Measurements from ENCODE around the gene TBX3.

GRCh38 chr12:114682106-114682784 lies 1.7 kb downstream of the TBX3 start:
- TF ChIP-seq JUNB (IDR thresholded peaks at IDR 0.05) (no peak), CTCF (IDR thresholded peaks at IDR 0.05) (no peak), SREBF2 (IDR thresholded peaks at IDR 0.05) (no peak), POLR2AphosphoS2 (conservative IDR thresholded peaks at IDR 0.05; ENCODE audit: low read length) (no peak), CBX8 (IDR thresholded peaks at IDR 0.05) (no peak), EP300 (IDR thresholded peaks at IDR 0.05) (no peak), RAD21 (conservative IDR thresholded peaks at IDR 0.05 in 1 of 2, IDR thresholded peaks at IDR 0.05 in 1 of 2) (no peak), E2F6 (IDR thresholded peaks at IDR 0.05; ENCODE audit: borderline replicate concordance, low read depth) (no peak), POLR2A (IDR thresholded peaks at IDR 0.05; ENCODE audit: low read length) (no peak), CHD2 (IDR thresholded peaks at IDR 0.05; ENCODE audit: low read length, partially characterized antibody) (no peak), KDM1A (IDR thresholded peaks at IDR 0.05; ENCODE audit: low read depth) (no peak)
- TF ChIP-seq, protein P1, sequence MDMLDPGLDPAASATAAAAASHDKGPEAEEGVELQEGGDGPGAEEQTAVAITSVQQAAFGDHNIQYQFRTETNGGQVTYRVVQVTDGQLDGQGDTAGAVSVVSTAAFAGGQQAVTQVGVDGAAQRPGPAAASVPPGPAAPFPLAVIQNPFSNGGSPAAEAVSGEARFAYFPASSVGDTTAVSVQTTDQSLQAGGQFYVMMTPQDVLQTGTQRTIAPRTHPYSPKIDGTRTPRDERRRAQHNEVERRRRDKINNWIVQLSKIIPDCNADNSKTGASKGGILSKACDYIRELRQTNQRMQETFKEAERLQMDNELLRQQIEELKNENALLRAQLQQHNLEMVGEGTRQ (IDR thresholded peaks at IDR 0.05), result no peak
- TF ChIP-seq, protein P2, sequence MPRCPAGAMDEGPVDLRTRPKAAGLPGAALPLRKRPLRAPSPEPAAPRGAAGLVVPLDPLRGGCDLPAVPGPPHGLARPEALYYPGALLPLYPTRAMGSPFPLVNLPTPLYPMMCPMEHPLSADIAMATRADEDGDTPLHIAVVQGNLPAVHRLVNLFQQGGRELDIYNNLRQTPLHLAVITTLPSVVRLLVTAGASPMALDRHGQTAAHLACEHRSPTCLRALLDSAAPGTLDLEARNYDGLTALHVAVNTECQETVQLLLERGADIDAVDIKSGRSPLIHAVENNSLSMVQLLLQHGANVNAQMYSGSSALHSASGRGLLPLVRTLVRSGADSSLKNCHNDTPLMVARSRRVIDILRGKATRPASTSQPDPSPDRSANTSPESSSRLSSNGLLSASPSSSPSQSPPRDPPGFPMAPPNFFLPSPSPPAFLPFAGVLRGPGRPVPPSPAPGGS (IDR thresholded peaks at IDR 0.05), result no peak
- TF ChIP-seq, protein P3, sequence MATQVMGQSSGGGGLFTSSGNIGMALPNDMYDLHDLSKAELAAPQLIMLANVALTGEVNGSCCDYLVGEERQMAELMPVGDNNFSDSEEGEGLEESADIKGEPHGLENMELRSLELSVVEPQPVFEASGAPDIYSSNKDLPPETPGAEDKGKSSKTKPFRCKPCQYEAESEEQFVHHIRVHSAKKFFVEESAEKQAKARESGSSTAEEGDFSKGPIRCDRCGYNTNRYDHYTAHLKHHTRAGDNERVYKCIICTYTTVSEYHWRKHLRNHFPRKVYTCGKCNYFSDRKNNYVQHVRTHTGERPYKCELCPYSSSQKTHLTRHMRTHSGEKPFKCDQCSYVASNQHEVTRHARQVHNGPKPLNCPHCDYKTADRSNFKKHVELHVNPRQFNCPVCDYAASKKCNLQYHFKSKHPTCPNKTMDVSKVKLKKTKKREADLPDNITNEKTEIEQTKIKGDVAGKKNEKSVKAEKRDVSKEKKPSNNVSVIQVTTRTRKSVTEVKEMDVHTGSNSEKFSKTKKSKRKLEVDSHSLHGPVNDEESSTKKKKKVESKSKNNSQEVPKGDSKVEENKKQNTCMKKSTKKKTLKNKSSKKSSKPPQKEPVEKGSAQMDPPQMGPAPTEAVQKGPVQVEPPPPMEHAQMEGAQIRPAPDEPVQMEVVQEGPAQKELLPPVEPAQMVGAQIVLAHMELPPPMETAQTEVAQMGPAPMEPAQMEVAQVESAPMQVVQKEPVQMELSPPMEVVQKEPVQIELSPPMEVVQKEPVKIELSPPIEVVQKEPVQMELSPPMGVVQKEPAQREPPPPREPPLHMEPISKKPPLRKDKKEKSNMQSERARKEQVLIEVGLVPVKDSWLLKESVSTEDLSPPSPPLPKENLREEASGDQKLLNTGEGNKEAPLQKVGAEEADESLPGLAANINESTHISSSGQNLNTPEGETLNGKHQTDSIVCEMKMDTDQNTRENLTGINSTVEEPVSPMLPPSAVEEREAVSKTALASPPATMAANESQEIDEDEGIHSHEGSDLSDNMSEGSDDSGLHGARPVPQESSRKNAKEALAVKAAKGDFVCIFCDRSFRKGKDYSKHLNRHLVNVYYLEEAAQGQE (IDR thresholded peaks at IDR 0.05), result no peak

Measured in A549 (cell line).